Smooth muscle cell (in vitro differentiated cells): ENCODE data around the gene SNX25. TPM values are rescaled to one million over a fixed set of nuclear protein-coding genes. Genes with fewer than 3 reads are reported as not detected.

Experiments used
- DNase-seq: peaks from one replicate; lab custom pipeline; 2025; ENCODE audit not compliant: unreplicated experiment; lab: John Stamatoyannopoulos, UW
- H2AFZ ChIP-seq: fragments of 200-600 bp; sonication (generic); 2 replicates; pipeline ENCODE4 v1.6.0; 2016; ENCODE audit warnings: antibody characterized with exemption, low read depth, mild to moderate bottlenecking
- H3F3A ChIP-seq: fragments of 200-600 bp; sonication (generic); 2 replicates; pipeline ENCODE4 v1.6.0; 2017; ENCODE audit warnings: antibody characterized with exemption, low read depth
- H3K27ac ChIP-seq: fragments of 200-600 bp; sonication (generic); 2 replicates; pipeline ENCODE4 v1.5.1; 2016; ENCODE audit warnings: low read depth, mild to moderate bottlenecking
- H3K27me3 ChIP-seq: fragments of 200-600 bp; sonication (generic); 2 replicates; pipeline ENCODE4 v1.6.1; 2016; ENCODE audit warnings: low read depth, mild to moderate bottlenecking
- H3K36me3 ChIP-seq: fragments of 200-600 bp; sonication (generic); 2 replicates; pipeline ENCODE4 v1.5.1; 2016; ENCODE audit warnings: low read depth
- H3K4me1 ChIP-seq: fragments of 200-600 bp; sonication (generic); 2 replicates; pipeline ENCODE4 v1.5.1; 2016; ENCODE audit warnings: low read depth
- H3K4me2 ChIP-seq: fragments of 200-600 bp; sonication (generic); 2 replicates; pipeline ENCODE4 v1.6.0; 2016; ENCODE audit warnings: mild to moderate bottlenecking
- H3K4me3 ChIP-seq: fragments of 200-600 bp; sonication (generic); 2 replicates; pipeline ENCODE4 v1.5.1; 2016; ENCODE audit warnings: mild to moderate bottlenecking
- H3K79me2 ChIP-seq: fragments of 200-600 bp; sonication (generic); 2 replicates; pipeline ENCODE4 v1.6.0; 2016; ENCODE audit warnings: low read depth, mild to moderate bottlenecking
- H3K9ac ChIP-seq: fragments of 200-600 bp; sonication (generic); 2 replicates; pipeline ENCODE4 v1.6.0; 2016; ENCODE audit warnings: low read depth
- H3K9me3 ChIP-seq: fragments of 200-600 bp; sonication (generic); replicated peaks from 2 replicates; pipeline ENCODE4 v1.5.1; 2016; ENCODE audit warnings: low read depth
- H4K20me1 ChIP-seq: fragments of 200-600 bp; sonication (generic); 2 replicates; pipeline ENCODE4 v1.6.0; 2016; ENCODE audit warnings: low read depth
- CTCF ChIP-seq: fragments of 200-600 bp; sonication (generic); IDR thresholded peaks from 2 replicates; pipeline ENCODE4 v1.5.1; 2017; ENCODE audit warnings: borderline replicate concordance, mild to moderate bottlenecking, antibody characterized with exemption; ENCODE audit not compliant: insufficient read depth, poor library complexity, severe bottlenecking
- WGBS: methylation state at CpG from one replicate; pipeline ENCODE4 v1.1.7; 2016; ENCODE audit warnings: low lambda C conversion rate; 5-methylcytosine and 5-hydroxymethylcytosine counted together
- polyA plus RNA-seq: library from polyadenylated mRNA; unstranded; fragments of >200 nt; fragmentation: Nextera tagmentation; extraction: Ambion mirVana; gene quantifications from 2 replicates; pipeline ENCODE4 v1.2.1, GENCODE V29; 2016
- total RNA-seq: library from RNA; depleted of rRNA; stranded (reverse); fragments of >200 nt; gene quantifications from 2 replicates; pipeline ENCODE4 v1.2.3, GENCODE V29; 2014

SNX25 gene
- total and polyA plus RNA-seq, 2 experiments from 2014 or later, result 12.3 to 23.6 TPM

- DNase-seq, result no peak
- peaks cover 19% of the 10 kb centered on the region for H3K36me3 ChIP-seq
- no peak overlapping the region for H3K4me3 ChIP-seq
- no peak overlapping the region for H3K9ac ChIP-seq
- no peaks in the 10 kb centered on the region for H4K20me1 ChIP-seq
- whole genome bisulfite sequencing, result 91% methylated on average over 8 of the region's 8 CpGs
- no peaks in the 10 kb centered on the region for H3K27me3 ChIP-seq
- no peak for TF ChIP-seq CTCF
- H3K4me2 ChIP-seq, result peak overlapping the region; percentile 27
- H2AFZ ChIP-seq, result no peak overlapping the region
- no peaks in the 10 kb centered on the region for H3K79me2 ChIP-seq
- H3K27ac ChIP-seq, result no peak overlapping the region
- peaks cover 14% of the 10 kb centered on the region for H3F3A ChIP-seq
- H3K9me3 ChIP-seq, result no peaks in the 10 kb centered on the region
- peaks cover 25% of the 10 kb centered on the region for H3K4me1 ChIP-seq
These were observed 190.1 kb downstream of the SNX25 start for GRCh38 chr4:185399466-185399865.

- Histone ChIP-seq H3K4me2 (no peak overlapping the region), H3K36me3 (peaks cover 29% of the 10 kb centered on the region), H3K27ac (no peak overlapping the region), H2AFZ (no peak overlapping the region), H3K9ac (no peak overlapping the region), H3K4me1 (no peaks in the 10 kb centered on the region), H3K4me3 (no peak overlapping the region), H3K9me3 (no peaks in the 10 kb centered on the region), H4K20me1 (no peaks in the 10 kb centered on the region), H3K27me3 (no peaks in the 10 kb centered on the region), H3F3A (peaks cover 7% of the 10 kb centered on the region), H3K79me2 (no peaks in the 10 kb centered on the region)
- DNase-seq, result no peak
- 98% methylated on average over 4 of the region's 4 CpGs for WGBS
- no peak for TF ChIP-seq CTCF
These were observed 194.6 kb downstream of the SNX25 start for GRCh38 chr4:185404031-185404430.

GRCh38 chr4:185405296-185405999, 196.1 kb downstream of the SNX25 start:
- WGBS, result 96% methylated on average over 6 of the region's 6 CpGs
- no peaks in the 10 kb centered on the region for H3K79me2 ChIP-seq

More at GRCh38 chr4:185405296-185405999, 196.1 kb downstream of the SNX25 start:
- TF ChIP-seq CTCF, result no peak
- no peaks in the 10 kb centered on the region for H3K4me1 ChIP-seq
- H3K9me3 ChIP-seq, result peaks cover 6% of the 10 kb centered on the region
- H3K36me3 ChIP-seq, result peaks cover 26% of the 10 kb centered on the region
- no peak overlapping the region for H3K27ac ChIP-seq
- H3K27me3 ChIP-seq, result no peaks in the 10 kb centered on the region
- H2AFZ ChIP-seq, result no peak overlapping the region
- H3K4me2 ChIP-seq, result no peak overlapping the region
- H3K4me3 ChIP-seq, result no peak overlapping the region
- H3K9ac ChIP-seq, result no peak overlapping the region
- H3F3A ChIP-seq, result no peaks in the 10 kb centered on the region
- DNase-seq, result no peak
- no peaks in the 10 kb centered on the region for H4K20me1 ChIP-seq
